GM21619 (cell line): Measurements from ENCODE around the gene FOXL2.
A peak's percentile ranks its signal among the peaks of the same experiment; 100 is the strongest.
"Not testable (repeated sequence)": the region's sequence is repeated elsewhere in the genome, so short reads cannot be mapped to it uniquely, and the experiment has no call there.

ENCODE experiments used
- ATAC-seq: cut with Tn5 transposase; IDR thresholded peaks from one replicate; pipeline ENCODE4 v1.9.1; 2021; ENCODE audit not compliant: unreplicated experiment

Gene FOXL2

GRCh38 chr3:138933068-138933668 is 13.8 kb downstream of the FOXL2 start:
- no peak for ATAC-seq

GRCh38 chr3:138928727-138929372 is 18.1 kb downstream of the FOXL2 start:
- no peak for ATAC-seq

GRCh38 chr3:138923531-138923994 is 23.4 kb downstream of the FOXL2 start:
- peak; percentile 88 for ATAC-seq

DNA sequence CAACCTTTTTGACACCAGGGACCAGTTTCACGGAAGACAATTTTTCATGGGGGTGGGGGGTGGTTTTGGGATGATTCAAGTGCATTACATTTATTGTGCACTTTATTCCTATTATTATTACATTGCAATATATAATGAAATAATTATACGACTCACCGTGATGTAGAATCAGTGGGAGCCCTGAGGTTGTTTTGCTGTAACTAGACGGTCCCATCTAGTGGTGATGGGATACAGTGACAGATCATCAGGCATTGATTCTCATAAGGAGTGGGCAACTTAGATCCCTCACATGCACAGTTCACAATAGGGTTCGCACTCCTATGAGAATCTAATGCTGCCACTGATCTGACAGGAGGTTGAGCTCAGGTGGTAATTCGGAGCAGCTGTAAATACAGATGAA is 24.5 kb downstream of the FOXL2 start:
- ATAC-seq = not testable (repeated sequence)

GRCh38 chr3:138921316-138922292 is 25.3 kb downstream of the FOXL2 start:
- no peak for ATAC-seq

- no peak for ATAC-seq
Observed at GRCh38 chr3:138919325-138919724, 27.6 kb downstream of the FOXL2 start.

GRCh38 chr3:138916824-138917223 is 30.1 kb downstream of the FOXL2 start:
- no peak for ATAC-seq

DNA sequence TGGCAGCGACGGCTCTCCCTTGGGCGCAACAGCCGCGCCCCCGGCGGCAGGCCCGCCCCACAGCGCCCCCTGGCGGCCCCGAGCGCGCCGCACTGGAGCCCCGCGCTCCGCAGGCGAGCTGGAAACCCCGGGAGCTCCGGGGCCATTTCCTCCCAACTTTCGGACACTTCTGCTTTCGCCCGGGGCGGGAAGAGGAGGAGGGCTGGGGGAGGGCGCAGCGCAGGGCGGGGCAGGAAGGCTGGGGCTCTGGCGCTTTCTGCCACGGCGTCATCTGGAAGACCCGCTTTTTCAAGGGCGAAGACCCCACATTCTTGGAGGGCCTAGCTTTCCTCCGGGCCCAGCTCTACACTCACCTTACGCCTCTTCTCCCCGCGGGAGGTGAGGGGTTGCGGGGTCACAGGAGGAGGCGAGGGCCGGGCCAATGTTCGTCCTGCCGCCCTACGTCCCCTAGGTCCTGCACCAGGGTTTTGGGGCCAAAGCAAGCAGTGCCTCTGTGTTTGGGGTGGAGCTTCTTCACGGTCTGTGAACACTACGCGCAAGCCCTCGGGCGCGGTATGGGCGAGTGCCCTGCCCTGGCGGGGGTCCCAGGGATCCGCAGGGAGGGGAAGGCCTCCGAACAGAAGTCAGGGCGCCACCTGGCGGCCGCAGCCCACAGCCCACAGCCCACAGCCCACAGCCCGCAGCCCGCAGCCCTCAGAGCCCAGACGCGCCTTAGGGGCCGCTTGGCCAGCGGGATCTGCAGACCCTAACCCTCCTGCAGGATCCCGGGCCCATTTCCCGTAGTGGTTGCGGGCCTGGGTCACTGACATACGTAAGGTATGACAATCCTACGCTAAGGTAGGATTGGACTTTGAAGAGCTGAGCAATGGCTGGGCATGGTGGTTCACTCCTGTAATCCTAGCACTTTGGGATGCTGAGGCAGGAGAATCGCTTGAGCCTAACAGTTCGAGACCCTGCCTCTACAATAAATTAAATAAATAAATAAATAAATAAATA is 31.1 kb downstream of the FOXL2 start:
- ATAC-seq = peak; percentile 84

DNA sequence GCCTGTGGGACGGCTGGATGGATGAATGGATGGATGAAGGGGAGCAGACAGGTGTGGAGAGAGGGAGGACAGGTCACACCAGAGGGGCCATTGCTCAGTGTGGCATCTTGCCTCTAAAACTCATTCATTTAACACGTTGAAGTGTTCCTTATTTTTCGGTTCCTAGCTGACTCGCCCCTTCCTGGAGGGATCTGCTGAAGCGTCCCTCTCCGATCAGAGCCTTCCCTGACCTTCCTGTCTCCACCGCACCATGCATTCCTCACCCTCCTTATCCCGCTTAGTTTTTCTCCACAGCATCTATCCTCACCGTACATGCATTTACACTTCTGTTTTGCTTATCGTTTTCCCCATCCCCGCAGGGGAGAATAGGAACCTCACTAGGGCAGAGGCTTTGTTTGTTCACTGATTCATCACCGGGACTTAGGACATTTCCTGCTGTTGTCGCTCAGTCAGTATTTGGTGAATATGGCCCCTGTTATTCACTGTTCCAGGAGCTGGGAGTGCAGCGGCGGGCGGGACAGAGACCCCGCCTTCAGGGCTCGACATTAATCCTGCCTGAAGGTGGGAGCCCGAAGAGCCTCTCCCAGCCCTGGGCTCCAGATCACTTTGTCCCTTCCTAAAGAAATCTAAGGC is 32.0 kb downstream of the FOXL2 start:
- peak; percentile 14 for ATAC-seq

DNA sequence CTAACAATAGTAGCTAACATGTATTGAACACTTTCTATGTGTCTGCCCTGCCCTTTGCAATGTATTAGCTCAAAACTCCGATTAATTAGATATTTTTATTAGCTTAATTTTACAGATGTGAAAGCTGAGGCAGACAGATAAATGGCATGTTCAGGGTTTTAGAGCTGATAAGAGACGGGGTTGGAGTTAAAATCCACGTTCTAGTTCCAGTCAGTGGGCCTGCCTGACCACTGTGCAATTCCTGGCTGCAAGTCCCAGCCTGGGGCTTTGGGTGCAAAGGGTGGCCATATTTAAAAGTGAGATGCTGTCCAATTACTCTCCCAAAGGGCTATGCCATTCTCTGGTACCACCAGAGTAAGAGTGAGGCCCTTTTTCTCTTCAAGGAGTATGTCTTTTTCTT is 33.2 kb downstream of the FOXL2 start:
- no peak for ATAC-seq

GRCh38 chr3:138912237-138912636 is 34.7 kb downstream of the FOXL2 start:
- no peak for ATAC-seq

DNA sequence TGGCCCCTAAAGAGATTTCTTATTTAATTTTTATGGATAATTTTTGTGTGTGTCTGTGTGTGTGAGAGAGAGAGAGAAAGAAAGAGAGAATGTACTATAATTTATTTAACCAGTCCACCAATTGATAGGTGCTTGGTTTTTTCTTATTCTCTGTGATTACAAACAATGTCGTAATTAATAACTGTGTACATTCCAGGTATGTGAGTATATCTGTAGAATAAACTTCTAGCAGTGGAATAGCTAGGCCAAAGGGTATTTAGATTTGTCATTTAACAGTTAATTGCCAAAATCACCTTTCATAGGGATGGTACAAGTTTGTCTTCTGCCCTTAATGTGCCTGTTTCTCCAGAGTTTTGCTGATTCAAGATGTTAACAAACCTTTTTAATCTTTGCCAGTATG is 35.3 kb downstream of the FOXL2 start:
- ATAC-seq = no peak

DNA sequence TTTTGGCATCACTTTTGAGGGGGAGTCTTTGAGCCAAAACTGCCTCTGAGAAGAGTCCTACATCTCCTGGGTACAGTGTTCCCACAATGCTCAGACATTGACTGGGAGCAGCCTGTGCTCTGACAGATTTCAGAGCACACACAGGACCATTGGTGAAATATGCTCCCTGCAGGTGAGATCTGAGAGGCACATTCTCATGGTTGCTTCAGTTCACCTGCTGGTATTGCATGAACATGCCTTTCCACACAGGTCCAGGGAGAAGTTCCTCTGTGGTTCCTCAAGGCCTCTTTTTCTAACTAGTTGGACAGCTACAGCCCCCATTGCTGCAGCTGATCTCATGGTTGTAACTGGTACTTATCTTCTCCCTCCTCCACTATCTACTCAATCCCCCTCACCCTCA is 37.0 kb downstream of the FOXL2 start:
- ATAC-seq = no peak

- ATAC-seq = no peak
Observed at GRCh38 chr3:138908846-138909245, 38.1 kb downstream of the FOXL2 start.

DNA sequence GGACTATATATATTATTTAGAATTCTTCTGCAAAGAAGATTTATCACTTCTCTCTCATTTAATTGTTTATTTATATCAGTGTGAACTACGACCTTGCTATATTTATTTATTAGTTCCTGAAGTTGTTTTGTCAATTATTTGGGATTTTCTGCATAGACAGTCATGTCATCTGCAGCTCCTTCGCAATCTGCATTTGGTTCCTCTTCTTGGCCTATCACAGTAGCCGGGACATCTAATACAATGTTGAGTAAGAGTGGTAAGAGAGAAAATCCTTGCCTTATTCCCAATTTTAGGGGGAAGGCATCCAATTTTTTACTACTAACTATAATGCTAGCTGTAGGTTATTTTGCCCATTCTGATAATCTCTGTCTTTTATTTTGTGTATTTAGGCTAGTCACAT is 39.4 kb downstream of the FOXL2 start:
- no peak for ATAC-seq

DNA sequence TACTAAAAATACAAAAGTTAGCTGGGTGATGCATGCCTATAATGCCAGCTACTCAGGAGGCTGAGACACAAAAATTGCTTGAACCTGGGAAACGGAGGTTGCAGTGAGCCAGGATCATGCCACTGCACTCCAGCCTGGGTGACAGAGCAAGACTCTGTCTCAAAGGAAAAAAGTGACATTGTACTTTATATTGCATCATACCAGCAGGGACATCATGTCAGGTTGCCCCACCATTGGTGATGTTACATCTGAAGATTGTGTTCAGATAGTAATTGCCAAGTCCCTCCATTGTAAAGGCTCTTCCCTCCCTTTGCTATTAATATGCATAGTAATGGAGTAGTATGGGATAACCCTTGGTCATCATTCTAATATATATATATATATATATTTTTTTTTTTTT is 44.8 kb downstream of the FOXL2 start:
- ATAC-seq = no peak

- ATAC-seq = no peak
Observed at GRCh38 chr3:138901567-138901966, 45.4 kb downstream of the FOXL2 start.

GRCh38 chr3:138899351-138899991 is 47.5 kb downstream of the FOXL2 start:
- no peak for ATAC-seq

GRCh38 chr3:138898708-138899107 is 48.2 kb downstream of the FOXL2 start:
- no peak for ATAC-seq

DNA sequence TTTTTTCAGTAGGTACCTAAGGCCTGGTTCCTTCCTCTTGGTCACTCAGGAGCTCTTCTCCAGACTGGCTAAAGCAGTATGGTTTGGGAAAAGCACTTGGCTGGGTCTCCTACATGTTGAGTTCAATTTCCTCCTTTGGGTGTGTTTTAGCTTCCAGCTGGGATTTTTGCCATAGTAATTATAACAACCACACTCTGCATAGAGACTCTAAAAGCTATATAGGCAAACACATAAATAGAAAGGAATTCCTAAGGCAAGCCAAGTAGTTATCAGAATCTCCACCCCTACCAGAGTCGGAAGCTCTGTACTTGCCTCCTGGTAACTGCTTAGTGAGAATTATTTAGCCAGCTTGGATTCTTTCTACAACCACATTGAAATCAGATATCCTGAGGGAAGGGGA is 48.6 kb downstream of the FOXL2 start:
- no peak for ATAC-seq
